Epidermal melanocyte (primary cell): ENCODE results near the gene BRD3OS.

ENCODE experiments used
- DNase-seq: peaks from one replicate; pipeline ENCODE4 v3.0.0; 2011; ENCODE audit warnings: low spot score; ENCODE audit not compliant: insufficient read length

Gene BRD3OS

GRCh38 chr9:134033516-134034214 lies 8.4 kb downstream of the BRD3OS start:
- no peak for DNase-seq

DNA sequence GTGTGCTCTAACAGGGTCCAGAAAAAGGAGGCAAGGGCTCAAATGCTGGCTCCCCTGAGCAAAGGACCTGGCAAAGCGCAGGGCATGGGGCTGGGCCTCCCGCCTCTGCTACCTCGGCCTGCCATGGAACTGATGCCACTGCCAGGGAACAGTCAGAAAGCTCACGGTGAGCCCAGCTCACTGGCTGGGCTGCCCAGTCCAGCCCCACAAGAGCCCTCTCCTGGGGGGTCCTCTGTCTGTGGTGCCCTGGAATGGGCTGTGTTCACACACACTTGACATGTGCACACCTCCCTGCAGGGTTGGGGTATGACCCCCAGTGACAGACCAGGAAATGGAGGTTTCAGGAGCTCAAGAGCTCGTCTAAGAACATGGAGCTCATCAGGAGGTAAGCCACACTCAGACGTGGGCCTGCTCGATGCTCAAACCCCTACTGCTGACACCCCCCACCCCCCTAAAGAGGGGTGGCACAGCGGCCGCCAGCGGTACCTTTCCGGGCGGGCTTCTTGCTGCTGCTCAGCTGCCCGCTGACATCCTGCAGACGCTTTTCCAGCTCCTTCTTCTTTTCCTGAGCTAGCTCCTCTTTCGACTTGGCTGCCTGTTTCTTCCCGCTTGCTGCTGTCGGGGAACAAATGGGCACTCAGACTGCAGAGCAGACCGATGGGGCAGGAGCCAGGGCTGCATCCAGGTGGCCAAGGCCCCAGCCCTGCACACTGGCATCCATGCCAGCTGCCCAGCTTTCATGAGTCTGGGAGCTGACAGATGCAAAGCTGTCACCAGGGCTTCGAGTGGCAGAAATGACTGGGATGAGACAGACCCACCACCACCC lies 9.1 kb downstream of the BRD3OS start:
- DNase-seq, result no peak

DNA sequence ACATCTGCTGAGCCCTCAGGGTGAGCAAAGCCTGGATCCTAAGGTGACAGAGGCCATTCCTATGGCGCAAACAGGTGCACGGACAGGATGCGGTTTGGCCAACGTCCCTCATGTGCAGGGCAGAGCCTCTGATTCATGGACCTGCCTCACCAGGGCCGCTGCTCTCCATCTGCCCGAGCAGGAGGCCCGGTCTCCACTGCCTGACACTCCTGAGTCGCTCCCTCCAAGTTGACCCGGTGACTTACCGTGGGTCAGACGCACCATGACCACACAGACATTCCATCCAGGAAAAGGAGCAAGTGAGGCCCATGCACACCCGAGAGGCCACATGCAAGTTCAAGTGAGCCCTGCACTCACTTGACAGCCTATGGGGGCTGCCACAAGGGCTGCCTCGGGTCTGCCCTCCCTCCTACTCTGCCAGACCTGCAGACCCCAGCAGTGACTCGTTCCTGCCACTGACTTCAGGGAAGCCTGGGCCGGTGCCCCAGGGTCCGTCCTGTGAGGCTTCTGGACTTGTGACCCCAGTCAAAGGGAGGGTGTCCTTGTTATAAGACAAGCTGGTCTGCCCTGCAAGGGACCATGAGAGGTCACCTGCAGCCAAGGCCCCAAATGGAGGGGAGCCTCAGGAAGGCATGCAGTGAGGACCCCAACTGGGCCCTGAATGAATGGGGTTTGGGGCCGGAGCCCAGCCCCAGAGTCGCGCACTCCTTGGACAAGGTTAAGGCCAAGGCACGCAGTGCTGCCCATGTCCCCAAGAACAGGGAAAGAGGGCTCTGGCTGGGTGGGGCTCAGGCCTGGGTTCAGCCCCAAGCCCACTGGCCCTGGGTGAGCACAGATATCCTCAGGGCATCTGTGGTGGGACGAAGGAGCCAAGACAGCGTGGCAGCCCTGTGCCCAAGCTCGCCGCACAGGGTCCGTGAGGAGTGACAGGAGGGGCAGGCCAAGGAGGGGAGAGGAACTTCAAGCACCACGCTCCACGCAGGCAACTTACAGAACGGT lies 10.1 kb downstream of the BRD3OS start:
- DNase-seq, result no peak

GRCh38 chr9:134036130-134036529 lies 10.8 kb downstream of the BRD3OS start:
- DNase-seq, result no peak

DNA sequence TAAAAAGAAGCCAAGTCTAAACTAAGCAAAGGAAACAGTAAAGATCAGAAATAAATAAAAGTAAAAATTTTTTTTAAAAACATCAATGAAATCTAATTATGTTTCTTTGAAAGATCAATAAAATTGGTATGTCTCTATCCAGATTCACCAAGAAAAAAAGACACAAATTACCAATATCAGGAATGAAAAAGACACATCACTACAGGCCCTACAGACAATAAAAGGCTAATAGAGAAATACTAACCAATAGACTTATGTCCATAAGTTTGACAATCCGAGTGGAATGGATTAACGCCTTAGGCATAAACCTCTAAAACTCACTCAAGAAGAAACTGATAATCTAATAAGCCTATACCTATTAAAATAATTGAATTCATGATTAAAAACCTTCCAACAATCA lies 12.4 kb downstream of the BRD3OS start:
- DNase-seq, result no peak

GRCh38 chr9:134039386-134040175 lies 14.3 kb downstream of the BRD3OS start:
- no peak for DNase-seq

DNA sequence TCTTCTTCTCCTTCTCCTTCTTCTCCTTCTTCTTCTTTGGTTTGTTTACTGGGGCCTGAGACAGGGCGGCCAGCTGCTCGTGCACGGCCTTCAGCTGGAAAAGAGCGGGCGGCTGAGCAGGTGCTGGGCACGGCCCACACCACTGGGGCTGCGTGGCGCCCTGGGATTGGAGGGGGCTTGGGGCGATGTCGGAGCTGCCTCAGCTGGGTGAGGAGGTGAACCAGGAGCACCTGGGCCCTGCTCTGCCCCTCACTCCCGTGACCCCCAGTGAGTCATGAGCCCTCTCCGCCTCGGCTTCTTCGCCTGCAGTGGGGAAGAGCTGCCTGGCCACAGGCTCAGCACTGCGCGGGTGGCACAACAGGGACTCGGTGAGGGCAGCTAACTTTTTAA lies 14.9 kb downstream of the BRD3OS start:
- DNase-seq, result no peak

DNA sequence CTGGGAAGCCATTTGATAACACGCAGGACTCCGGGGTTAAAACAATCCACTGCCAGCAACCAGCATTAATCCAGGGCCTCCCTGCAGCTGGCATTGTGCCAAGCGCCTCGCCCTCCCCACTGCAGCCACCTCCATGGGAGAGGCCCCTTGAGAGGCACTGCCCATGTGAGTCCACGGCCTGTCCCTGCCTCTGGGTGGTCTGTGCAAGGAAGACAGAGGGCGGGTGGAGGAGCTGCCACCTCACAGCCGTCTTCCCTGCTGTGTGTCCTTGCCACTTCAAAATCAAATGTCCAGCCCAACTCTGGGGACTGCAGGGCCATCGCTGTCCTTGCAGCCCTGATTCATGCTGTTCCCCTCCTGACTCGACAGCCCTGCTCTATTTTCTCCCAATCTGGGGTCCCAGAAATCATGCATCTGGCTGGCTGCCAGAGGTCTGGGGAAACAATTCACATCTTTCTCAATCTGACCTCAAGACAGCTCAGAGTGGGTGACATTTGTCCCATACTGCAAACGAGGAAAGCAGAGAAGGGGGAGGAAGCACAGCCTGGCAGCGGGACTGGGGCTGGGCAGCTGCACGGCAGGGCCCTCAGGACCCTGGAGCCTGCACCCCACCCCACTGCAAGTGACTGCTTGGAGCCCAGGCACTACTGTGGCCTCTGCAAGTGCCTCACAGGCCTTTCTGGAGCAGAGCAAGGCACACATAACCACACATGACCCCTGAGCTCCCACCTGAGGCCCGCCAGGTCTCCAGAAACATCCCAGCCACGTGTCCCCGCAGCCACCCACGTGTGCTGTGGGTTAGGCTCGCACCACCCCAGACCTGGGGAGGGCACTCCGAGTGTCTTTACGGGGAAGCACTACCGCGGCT lies 15.7 kb downstream of the BRD3OS start:
- DNase-seq, result no peak

- no peak for DNase-seq
Observed at GRCh38 chr9:134041649-134041962, 16.3 kb downstream of the BRD3OS start.

DNA sequence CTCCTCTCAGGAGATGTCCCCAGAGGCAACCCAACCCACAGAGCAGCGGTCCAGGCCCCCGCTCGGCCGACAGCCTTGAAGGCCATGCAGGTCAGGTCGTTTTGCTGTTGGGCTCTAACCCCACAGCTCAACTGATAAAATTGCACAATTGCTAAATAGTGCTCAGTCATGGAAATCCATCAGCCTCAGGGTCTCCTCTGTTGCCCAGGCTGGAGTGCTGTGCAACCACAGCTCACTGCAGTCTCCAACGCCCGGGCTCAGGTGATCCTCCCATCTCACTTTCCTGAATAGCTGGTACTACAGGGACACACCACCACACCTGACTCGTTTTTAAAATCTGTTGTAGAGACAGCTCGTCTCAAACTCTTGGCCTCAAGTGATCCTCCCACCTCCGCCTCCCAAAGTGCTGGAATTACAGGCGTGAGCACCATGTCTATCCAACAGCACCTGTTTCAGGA lies 18.3 kb downstream of the BRD3OS start:
- no peak for DNase-seq

GRCh38 chr9:134044944-134045343 lies 19.7 kb downstream of the BRD3OS start:
- no peak for DNase-seq

- DNase-seq, result no peak
Observed at GRCh38 chr9:134045841-134046544, 20.7 kb downstream of the BRD3OS start.

- no peak for DNase-seq
Observed at GRCh38 chr9:134046894-134047681, 21.8 kb downstream of the BRD3OS start.

DNA sequence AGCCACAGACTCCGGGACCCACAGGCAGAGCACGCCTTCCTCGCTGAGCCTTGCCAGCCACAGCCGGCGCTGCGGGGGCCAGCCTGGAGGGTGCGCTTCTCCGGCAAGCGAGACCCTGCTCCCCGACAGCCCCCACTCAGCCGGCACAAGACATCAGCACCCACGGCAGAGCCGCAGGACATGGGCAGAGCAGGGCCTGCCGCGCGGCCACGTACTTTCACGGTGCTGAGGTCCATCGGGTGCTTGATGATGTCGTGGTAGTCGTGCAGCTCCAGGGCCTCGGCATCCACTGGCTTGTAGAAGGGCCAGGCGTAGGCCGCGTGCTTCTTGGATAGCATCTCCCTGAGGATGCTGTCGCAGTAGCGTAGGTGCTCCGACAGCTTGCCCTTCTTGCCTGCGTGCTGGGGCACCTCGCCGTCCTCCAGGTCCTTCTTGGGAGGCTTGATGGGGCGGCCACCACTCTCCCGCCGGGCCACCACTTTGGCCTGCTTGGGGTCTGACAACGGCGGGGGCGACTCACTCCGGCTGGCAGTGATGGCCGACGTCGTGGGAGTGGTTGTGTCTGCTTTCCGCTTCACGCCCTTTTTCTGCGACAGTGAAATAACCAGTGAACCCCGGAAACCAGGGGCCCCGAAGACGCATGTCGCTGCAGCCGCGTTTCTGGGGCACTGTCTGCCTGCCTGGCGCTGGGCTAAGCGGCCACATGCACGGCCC lies 22.7 kb downstream of the BRD3OS start:
- DNase-seq, result no peak

- no peak for DNase-seq
Observed at GRCh38 chr9:134048582-134048968, 23.3 kb downstream of the BRD3OS start.

GRCh38 chr9:134049236-134049635 lies 24.0 kb downstream of the BRD3OS start:
- DNase-seq, result no peak

DNA sequence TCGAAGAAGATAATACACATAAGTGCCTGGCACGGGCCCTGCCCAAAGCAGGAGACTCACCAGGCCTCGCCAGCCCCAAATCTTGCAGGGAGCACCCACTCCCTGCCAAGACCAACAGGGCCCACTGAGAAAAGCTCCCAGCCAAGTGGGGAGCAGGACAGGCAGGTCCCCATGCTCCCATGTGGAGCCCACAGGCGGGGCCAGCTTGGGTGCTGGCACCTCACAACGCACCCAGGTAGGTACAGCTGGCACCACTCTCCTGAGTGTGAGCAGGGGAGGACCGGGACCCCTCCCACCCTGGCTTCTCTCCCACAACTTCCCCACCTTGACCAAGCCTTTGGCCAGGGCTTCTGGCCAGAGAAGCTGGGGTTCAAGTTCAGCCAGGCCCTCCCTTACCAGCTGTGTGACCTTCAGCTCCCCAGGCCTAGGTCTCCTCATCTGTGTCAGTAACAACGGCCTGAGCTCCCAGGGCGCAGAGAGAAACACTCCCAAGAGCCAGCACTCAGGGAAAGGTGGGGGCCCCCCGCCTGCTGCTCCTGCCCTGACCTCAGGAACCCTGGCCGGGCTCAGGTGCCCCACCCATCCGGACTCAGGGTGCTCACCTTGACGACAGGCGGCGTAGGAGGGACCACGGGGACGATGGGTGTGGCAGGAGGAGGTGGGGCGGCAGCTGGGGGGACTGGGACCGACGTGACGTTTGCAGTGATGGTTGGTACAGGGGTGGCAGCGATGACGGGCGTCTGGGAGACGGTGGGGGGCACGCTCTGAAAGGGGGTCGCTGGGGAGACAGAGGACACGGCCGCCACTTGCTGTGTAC lies 24.7 kb downstream of the BRD3OS start:
- no peak for DNase-seq
